Endothelial cell of umbilical vein (primary cell): ENCODE measurements around the gene ITFG1.

Source experiments
- CTCF ChIP-seq, 2 donors: IDR thresholded peaks; 1 replicate in 1 of 2; 2 replicates in 1 of 2; pipeline ENCODE4 v1.5.1; 2011; ENCODE audit warnings: low read length in 2 of 2, mild to moderate bottlenecking in 2 of 2, moderate library complexity in 2 of 2, control low read depth in 1 of 2, inconsistent platforms in 1 of 2, low read depth in 1 of 2; ENCODE audit not compliant: insufficient read depth in 1 of 2; ENCODE audit errors: extremely low read depth in 1 of 2
- EZH2 ChIP-seq: IDR thresholded peaks from 2 replicates; pipeline ENCODE4 v1.6.1; 2012; ENCODE audit warnings: borderline replicate concordance, low read depth, mild to moderate bottlenecking, moderate library complexity, low read length, inconsistent platforms; ENCODE audit not compliant: severe bottlenecking
- MAX ChIP-seq: IDR thresholded peaks from 2 replicates; pipeline ENCODE4 v1.6.1; 2011; ENCODE audit not compliant: insufficient read depth, insufficient read length
- MYC ChIP-seq: IDR thresholded peaks from one replicate; pipeline ENCODE4 v1.6.1; 2011; ENCODE audit warnings: mild to moderate bottlenecking, low read depth, low read length
- POLR2A ChIP-seq: IDR thresholded peaks from 2 replicates; pipeline ENCODE4 v1.6.1; 2012; ENCODE audit warnings: low read depth, mild to moderate bottlenecking, control low read depth, low read length
- POLR2AphosphoS5 ChIP-seq: IDR thresholded peaks from 2 replicates; pipeline ENCODE4 v1.6.1; 2012; ENCODE audit warnings: low read depth, mild to moderate bottlenecking, control low read depth, low read length, moderate library complexity; ENCODE audit not compliant: insufficient read depth

GRCh38 chr16:47499700-47500264 is 38.9 kb upstream of the ITFG1 start:
- TF ChIP-seq CTCF (IDR thresholded peaks at IDR 0.05; ENCODE audit: extremely low read depth in 1 of 2, insufficient read depth in 1 of 2, low read depth in 1 of 2, low read length in 2 of 2) (no peak), MYC (no peak), EZH2 (no peak), POLR2AphosphoS5 (no peak), POLR2A (no peak), MAX (no peak)
